ENCODE measurements around the gene MR1.

Gene MR1

GRCh38 chr1:181064702-181065101 lies 30.9 kb downstream of the MR1 start:
- ATAC-seq, result no peak
- Mint-ChIP-seq H3K4me1 (peaks cover 25% of the 10 kb centered on the region), H3K27ac (no peak overlapping the region), H3K27me3 (no peaks in the 10 kb centered on the region), H3K9me3 (peaks cover 1% of the 10 kb centered on the region), H3K36me3 (ENCODE audit: low read depth) (peaks cover 4% of the 10 kb centered on the region), H3K4me3 (no peak overlapping the region)
- DNase-seq, result no peak

GRCh38 chr1:181073638-181074037 lies 39.9 kb downstream of the MR1 start:
- H3K27ac Mint-ChIP-seq, result no peak overlapping the region
- ATAC-seq, result no peak
- peaks cover 2% of the 10 kb centered on the region for H3K36me3 Mint-ChIP-seq (ENCODE audit: low read depth)
- peaks cover 20% of the 10 kb centered on the region for H3K27me3 Mint-ChIP-seq
- DNase-seq, result no peak
- peaks cover 4% of the 10 kb centered on the region for H3K9me3 Mint-ChIP-seq
- H3K4me1 Mint-ChIP-seq, result peaks cover 5% of the 10 kb centered on the region
- H3K4me3 Mint-ChIP-seq, result no peak overlapping the region

DNA sequence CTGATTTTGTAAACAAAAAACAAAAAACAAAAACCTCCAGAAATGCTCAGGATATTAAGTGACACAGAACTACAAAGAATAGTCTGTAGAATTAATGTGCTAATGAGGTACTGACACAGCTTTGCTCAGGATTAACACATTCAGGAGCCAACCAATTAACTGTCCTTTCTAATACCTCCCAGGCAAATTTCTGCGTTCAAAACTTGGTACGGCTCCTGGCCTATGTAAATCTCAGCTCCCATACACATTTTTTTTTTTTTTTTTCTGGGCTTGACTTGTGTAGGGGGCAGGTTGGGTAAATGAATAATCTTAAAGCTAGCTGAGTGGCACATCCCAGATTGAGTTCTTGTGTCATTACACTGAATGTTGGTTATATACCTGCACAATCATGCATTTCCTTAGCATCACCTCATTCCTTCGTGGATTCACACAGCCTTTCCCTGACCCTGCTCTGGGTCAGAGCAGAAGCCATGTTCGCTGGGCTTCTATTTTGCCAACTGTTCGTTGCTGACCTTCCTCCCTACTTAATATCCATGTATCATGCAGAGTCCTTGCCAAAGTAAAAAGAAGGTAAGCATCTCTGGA lies 42.1 kb downstream of the MR1 start:
- no peak overlapping the region for H3K27ac Mint-ChIP-seq
- peaks cover 11% of the 10 kb centered on the region for H3K4me1 Mint-ChIP-seq
- peaks cover 28% of the 10 kb centered on the region for H3K27me3 Mint-ChIP-seq
- DNase-seq, result no peak
- H3K4me3 Mint-ChIP-seq, result no peak overlapping the region
- ATAC-seq, result no peak
- H3K9me3 Mint-ChIP-seq, result peaks cover 4% of the 10 kb centered on the region
- peaks cover 2% of the 10 kb centered on the region for H3K36me3 Mint-ChIP-seq (ENCODE audit: low read depth)

- H3K27ac Mint-ChIP-seq, result no peak overlapping the region
- no peak for ATAC-seq
- H3K36me3 Mint-ChIP-seq (ENCODE audit: low read depth), result peaks cover 2% of the 10 kb centered on the region
- DNase-seq, result no peak
- H3K4me3 Mint-ChIP-seq, result no peak overlapping the region
- H3K27me3 Mint-ChIP-seq, result peaks cover 26% of the 10 kb centered on the region
- H3K4me1 Mint-ChIP-seq, result peaks cover 11% of the 10 kb centered on the region
- H3K9me3 Mint-ChIP-seq, result peaks cover 4% of the 10 kb centered on the region
Measured at GRCh38 chr1:181076852-181077251, 43.1 kb downstream of the MR1 start.

- H3K27ac Mint-ChIP-seq, result no peak overlapping the region
- H3K27me3 Mint-ChIP-seq, result peaks cover 26% of the 10 kb centered on the region
- H3K4me3 Mint-ChIP-seq, result no peak overlapping the region
- ATAC-seq (no peak), DNase-seq (no peak)
- H3K36me3 Mint-ChIP-seq (ENCODE audit: low read depth), result peaks cover 2% of the 10 kb centered on the region
- H3K4me1 Mint-ChIP-seq, result peaks cover 11% of the 10 kb centered on the region
- H3K9me3 Mint-ChIP-seq, result peaks cover 4% of the 10 kb centered on the region
Measured at GRCh38 chr1:181077576-181078242, 43.9 kb downstream of the MR1 start.

GRCh38 chr1:181079382-181079781 lies 45.6 kb downstream of the MR1 start:
- H3K4me3 Mint-ChIP-seq, result no peak overlapping the region
- H3K4me1 Mint-ChIP-seq, result peaks cover 15% of the 10 kb centered on the region
- ATAC-seq, result no peak
- H3K27me3 Mint-ChIP-seq, result peaks cover 26% of the 10 kb centered on the region
- peaks cover 4% of the 10 kb centered on the region for H3K9me3 Mint-ChIP-seq
- no peak overlapping the region for H3K27ac Mint-ChIP-seq
- peaks cover 2% of the 10 kb centered on the region for H3K36me3 Mint-ChIP-seq (ENCODE audit: low read depth)
- DNase-seq, result no peak

DNA sequence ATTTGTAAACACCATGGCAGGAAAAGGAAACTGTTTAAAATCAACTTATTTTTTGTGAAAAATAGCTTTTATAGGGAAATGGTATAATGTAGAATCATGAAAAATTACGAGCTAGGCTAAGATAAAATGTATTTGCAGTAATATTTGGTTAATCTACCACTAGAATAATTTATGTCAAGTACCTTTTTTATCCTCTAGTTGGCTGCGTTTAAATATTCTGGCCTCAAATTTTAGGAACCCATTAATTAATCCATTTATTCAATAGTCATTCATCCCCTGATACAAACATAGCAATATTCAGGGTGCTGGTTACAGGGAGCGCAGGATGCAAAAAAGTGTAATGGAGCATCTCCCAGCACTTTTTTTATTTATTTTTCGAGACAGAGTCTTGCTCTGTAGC lies 46.1 kb downstream of the MR1 start:
- Mint-ChIP-seq H3K36me3 (ENCODE audit: low read depth) (no peaks in the 10 kb centered on the region), H3K27ac (no peak overlapping the region), H3K4me1 (peaks cover 20% of the 10 kb centered on the region), H3K27me3 (peaks cover 23% of the 10 kb centered on the region), H3K9me3 (peaks cover under 1% of the 10 kb centered on the region), H3K4me3 (no peak overlapping the region)
- no peak for ATAC-seq
- no peak for DNase-seq

GRCh38 chr1:181080556-181080955 lies 46.8 kb downstream of the MR1 start:
- no peaks in the 10 kb centered on the region for H3K36me3 Mint-ChIP-seq (ENCODE audit: low read depth)
- peaks cover 23% of the 10 kb centered on the region for H3K27me3 Mint-ChIP-seq
- DNase-seq, result no peak
- no peak for ATAC-seq
- H3K4me3 Mint-ChIP-seq, result no peak overlapping the region
- peaks cover 23% of the 10 kb centered on the region for H3K4me1 Mint-ChIP-seq
- no peaks in the 10 kb centered on the region for H3K9me3 Mint-ChIP-seq
- H3K27ac Mint-ChIP-seq, result no peak overlapping the region

DNA sequence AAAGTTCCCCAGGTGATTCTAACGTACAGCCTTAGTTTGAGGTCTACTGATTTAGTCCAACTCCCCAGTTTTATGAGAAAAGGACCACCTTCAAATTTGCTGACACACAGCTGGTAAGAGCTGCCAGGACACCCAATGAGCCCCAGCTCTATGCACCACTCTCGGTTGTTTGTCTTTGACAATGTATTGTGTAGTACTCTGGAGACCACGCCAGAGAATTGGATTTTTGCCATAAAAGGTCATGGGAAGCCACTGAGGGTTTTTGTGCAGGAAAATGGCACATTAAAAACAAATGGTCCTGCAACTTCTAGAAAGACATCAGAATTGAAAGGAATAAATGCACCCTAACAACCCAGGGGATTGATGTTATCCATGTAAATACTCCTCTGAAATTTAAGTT lies 47.6 kb downstream of the MR1 start:
- peaks cover 23% of the 10 kb centered on the region for H3K27me3 Mint-ChIP-seq
- DNase-seq (no peak), ATAC-seq (no peak)
- H3K9me3 Mint-ChIP-seq, result no peaks in the 10 kb centered on the region
- H3K4me1 Mint-ChIP-seq, result peaks cover 25% of the 10 kb centered on the region
- H3K36me3 Mint-ChIP-seq (ENCODE audit: low read depth), result no peaks in the 10 kb centered on the region
- no peak overlapping the region for H3K27ac Mint-ChIP-seq
- no peak overlapping the region for H3K4me3 Mint-ChIP-seq

GRCh38 chr1:181083842-181084605 lies 50.2 kb downstream of the MR1 start:
- DNase-seq, result peak; percentile 45
- Mint-ChIP-seq H3K27ac (no peak overlapping the region), H3K27me3 (peaks cover 8% of the 10 kb centered on the region), H3K9me3 (no peaks in the 10 kb centered on the region), H3K36me3 (ENCODE audit: low read depth) (peaks cover 6% of the 10 kb centered on the region), H3K4me1 (peaks cover 41% of the 10 kb centered on the region), H3K4me3 (no peak overlapping the region)
- ATAC-seq, result peak; percentile 44

GRCh38 chr1:181084606-181084969 lies 50.8 kb downstream of the MR1 start:
- H3K27ac Mint-ChIP-seq, result no peak overlapping the region
- peaks cover 8% of the 10 kb centered on the region for H3K36me3 Mint-ChIP-seq (ENCODE audit: low read depth)
- H3K9me3 Mint-ChIP-seq, result no peaks in the 10 kb centered on the region
- no peak overlapping the region for H3K4me3 Mint-ChIP-seq
- DNase-seq (no peak), ATAC-seq (no peak)
- H3K4me1 Mint-ChIP-seq, result peaks cover 36% of the 10 kb centered on the region
- H3K27me3 Mint-ChIP-seq, result peaks cover 4% of the 10 kb centered on the region

GRCh38 chr1:181086091-181086490 lies 52.3 kb downstream of the MR1 start:
- Mint-ChIP-seq H3K27me3 (no peaks in the 10 kb centered on the region), H3K4me1 (peaks cover 40% of the 10 kb centered on the region), H3K36me3 (ENCODE audit: low read depth) (peaks cover 21% of the 10 kb centered on the region), H3K9me3 (no peaks in the 10 kb centered on the region), H3K27ac (peak overlapping the region; percentile 46), H3K4me3 (no peak overlapping the region)
- DNase-seq (no peak), ATAC-seq (no peak)

DNA sequence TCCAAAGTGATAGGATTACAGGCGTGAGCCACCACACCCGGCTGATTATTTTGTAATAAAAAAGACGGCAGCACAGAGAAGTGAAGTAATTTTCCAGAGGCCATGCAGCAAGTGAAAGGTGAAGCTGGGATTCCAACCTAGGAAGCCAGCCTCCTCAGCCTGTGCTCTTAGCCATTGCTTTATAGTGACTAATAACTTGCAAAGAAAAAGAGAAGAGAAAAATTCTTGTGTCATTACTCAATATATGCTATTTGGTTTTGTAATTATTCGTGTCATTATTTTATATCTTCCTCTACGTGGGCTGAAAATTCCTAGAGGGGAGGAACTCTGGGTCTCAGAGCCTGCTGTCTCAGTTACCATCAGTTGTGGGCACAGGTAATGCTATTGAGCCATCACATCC lies 53.1 kb downstream of the MR1 start:
- DNase-seq, result no peak
- Mint-ChIP-seq H3K9me3 (no peaks in the 10 kb centered on the region), H3K4me3 (peak overlapping the region; percentile 97), H3K4me1 (peaks cover 47% of the 10 kb centered on the region), H3K27me3 (no peaks in the 10 kb centered on the region), H3K36me3 (ENCODE audit: low read depth) (peaks cover 29% of the 10 kb centered on the region), H3K27ac (peak overlapping the region; percentile 98)
- no peak for ATAC-seq

- H3K9me3 Mint-ChIP-seq, result no peaks in the 10 kb centered on the region
- peak overlapping the region; percentile 97 for H3K4me3 Mint-ChIP-seq
- peaks cover 50% of the 10 kb centered on the region for H3K4me1 Mint-ChIP-seq
- H3K27me3 Mint-ChIP-seq, result no peaks in the 10 kb centered on the region
- peak overlapping the region; percentile 98 for H3K27ac Mint-ChIP-seq
- ATAC-seq (peak; percentile 4), DNase-seq (peak; percentile 49)
- peaks cover 32% of the 10 kb centered on the region for H3K36me3 Mint-ChIP-seq (ENCODE audit: low read depth)
Measured at GRCh38 chr1:181087400-181087901, 53.7 kb downstream of the MR1 start.

Measured in activated naive CD8-positive, alpha-beta T cell treated with anti-CD3 and anti-CD28 coated beads, Interleukin-2, amount 50 U/mL, for 24 hours (primary cell).